Stimulated activated effector memory CD8-positive, alpha-beta T cell treated with anti-CD3 and anti-CD28 coated beads, Interleukin-12 subunit alpha, Interleukin-12 subunit beta, amount 100 ng/mL, for 72 hours (primary cell): Measurements from ENCODE around the gene SHLD1.

ENCODE experiments used
- ATAC-seq: fragments of 150-1000 bp; cut with Tn5 transposase; 2 replicates; pipeline ENCODE4 v1.10.0; 2021
- DNase-seq, 2 donors: peaks; one replicate each; pipeline ENCODE4 v3.0.0; 2021 to 2022; ENCODE audit warnings: low spot score in 2 of 2
- H3K27ac Mint-ChIP-seq: one replicate; pipeline ENCODE4 v1.8.0; 2022; ENCODE audit warnings: mild to moderate bottlenecking, mixed read lengths
- H3K36me3 Mint-ChIP-seq: one replicate; pipeline ENCODE4 v1.8.0; 2022; ENCODE audit warnings: mild to moderate bottlenecking, mixed read lengths
- H3K4me1 Mint-ChIP-seq: one replicate; pipeline ENCODE4 v1.8.0; 2022; ENCODE audit warnings: mixed read lengths
- H3K4me3 Mint-ChIP-seq: one replicate; pipeline ENCODE4 v1.8.0; 2022; ENCODE audit warnings: mild to moderate bottlenecking, mixed read lengths
- H3K9me3 Mint-ChIP-seq: one replicate; pipeline ENCODE4 v1.8.0; 2022; ENCODE audit warnings: mixed read lengths

The SHLD1 gene

DNA sequence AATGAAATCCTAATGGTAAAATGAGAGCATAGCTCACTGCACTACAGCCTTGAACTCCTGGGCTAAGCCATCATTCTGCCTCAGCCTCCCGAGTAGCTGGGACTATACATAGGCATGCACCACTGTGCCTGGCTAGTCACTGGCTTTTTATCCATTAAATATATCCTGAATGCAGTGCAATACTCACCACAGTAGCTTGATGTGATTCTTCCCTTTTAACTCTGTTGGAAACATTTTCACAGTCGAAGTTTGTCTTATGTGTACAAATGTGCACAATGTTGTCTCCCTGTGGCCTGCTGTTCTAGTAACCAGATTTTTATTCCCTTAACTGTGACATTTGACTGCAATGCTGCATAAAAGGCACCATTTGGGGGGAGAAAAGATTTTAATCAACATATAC, 143.4 kb downstream of the SHLD1 start:
- Mint-ChIP-seq H3K9me3 (no peaks in the 10 kb centered on the region), H3K4me3 (no peak overlapping the region), H3K27ac (no peak overlapping the region), H3K4me1 (no peaks in the 10 kb centered on the region), H3K36me3 (no peaks in the 10 kb centered on the region)
- DNase-seq (no peak), ATAC-seq (no peak)

DNA sequence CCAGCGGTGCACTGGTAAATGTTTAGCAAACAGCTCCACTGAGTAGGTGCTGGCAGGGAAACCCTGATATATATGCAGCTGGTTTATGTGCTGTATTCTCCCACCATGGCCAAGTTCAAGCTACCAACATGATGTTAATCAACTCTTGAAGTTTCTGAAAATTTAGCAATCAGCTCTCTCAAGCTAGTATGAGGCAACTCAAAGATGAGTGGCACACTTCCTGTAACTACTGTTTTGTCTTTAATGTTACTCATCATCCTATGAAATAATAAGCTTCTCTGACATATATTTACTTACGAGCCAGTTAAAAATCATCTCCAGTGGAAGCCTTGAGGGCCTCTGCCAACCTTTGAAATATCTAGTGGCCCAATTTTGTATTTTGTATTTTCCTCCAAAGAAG, 145.4 kb downstream of the SHLD1 start:
- no peak for ATAC-seq

DNA sequence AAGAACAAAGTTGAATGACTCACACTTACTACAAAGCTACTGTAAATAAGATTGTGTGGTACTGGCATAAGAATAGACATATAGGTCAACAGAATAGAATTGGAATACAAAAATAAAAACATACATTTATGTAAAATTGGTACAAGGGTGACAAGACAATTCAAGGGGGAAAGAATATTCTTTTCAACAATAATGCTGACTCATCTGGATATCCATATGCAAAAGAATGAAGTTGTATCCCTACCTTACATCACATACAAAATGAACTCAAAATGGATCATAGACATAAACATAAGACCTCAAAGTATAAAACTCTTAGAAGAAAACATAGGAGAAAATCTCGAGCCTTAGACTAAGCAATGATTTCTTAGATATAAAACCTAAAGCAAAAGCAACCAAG, 149.2 kb downstream of the SHLD1 start:
- Mint-ChIP-seq H3K4me1 (no peaks in the 10 kb centered on the region), H3K36me3 (no peaks in the 10 kb centered on the region), H3K9me3 (no peaks in the 10 kb centered on the region), H3K4me3 (no peak overlapping the region), H3K27ac (no peak overlapping the region)
- ATAC-seq = no peak
- no peak for DNase-seq

More for the DNA sequence above, 145.4 kb downstream of the SHLD1 start:
- no peaks in the 10 kb centered on the region for H3K4me1 Mint-ChIP-seq
- no peaks in the 10 kb centered on the region for H3K9me3 Mint-ChIP-seq
- no peak overlapping the region for H3K27ac Mint-ChIP-seq
- no peaks in the 10 kb centered on the region for H3K36me3 Mint-ChIP-seq
- DNase-seq = no peak
- no peak overlapping the region for H3K4me3 Mint-ChIP-seq

DNA sequence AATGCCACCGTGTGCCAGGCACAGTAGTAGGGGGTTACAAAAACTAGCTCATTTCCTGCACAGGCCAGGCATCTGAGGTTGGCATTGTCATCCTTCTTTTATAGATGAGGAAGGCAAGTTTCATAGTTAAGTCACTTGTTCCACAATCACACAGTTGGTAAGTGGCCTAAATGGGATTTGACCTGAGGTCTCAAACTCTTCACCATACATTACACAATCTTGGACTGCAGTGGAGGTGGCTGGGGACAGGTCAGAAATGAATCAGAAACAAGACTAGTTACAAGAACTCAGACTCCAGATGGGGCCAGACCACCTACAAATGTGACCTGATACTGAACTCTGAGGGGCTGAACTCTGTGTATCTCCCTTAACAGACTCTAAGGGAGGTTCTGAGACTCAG, 150.7 kb downstream of the SHLD1 start:
- Mint-ChIP-seq H3K4me1 (no peaks in the 10 kb centered on the region), H3K4me3 (no peak overlapping the region), H3K36me3 (no peaks in the 10 kb centered on the region), H3K9me3 (no peaks in the 10 kb centered on the region), H3K27ac (no peak overlapping the region)
- peak; percentile 39 for ATAC-seq
- DNase-seq = no peak

DNA sequence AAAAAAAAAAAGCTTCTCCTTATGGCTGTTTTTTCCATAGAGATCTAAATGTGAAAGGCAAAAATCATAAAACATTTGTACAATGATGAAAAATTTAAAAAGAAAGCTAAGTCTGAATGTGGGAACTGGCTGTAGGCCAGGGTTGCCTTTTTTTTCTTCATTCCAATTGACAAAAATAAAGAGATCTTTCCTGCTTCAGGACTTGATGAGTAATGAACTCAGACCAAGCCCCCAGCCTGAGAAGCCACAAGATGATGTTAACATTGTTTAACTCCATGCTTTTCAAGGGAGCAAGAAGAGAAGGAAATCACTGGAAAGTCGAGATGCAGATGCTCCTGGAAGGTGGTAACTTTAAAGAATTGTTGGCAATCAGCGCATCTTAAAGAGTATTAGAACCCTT, 158.8 kb downstream of the SHLD1 start:
- DNase-seq (no peak), ATAC-seq (no peak)
- Mint-ChIP-seq H3K9me3 (no peaks in the 10 kb centered on the region), H3K36me3 (no peaks in the 10 kb centered on the region), H3K27ac (no peak overlapping the region), H3K4me1 (peaks cover 15% of the 10 kb centered on the region), H3K4me3 (no peak overlapping the region)

DNA sequence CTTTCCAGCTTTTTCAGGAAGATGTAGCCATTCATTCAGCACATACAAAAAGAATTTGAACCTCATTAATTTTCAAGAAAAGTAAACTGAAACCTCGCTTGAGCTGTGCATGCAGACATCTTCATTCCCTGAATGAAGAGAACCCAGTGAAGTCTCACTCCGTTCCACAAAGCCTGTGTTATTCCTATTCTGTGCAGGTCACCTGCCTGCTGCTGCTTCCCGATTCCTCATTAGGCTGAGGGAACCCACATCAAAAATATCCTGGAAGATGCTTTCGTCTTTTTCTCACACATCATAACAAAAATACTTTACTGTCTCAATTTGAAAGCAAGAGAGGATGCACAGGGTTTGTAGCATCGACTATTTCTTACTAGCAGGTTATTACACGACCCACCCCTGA, 160.0 kb downstream of the SHLD1 start:
- DNase-seq (no peak), ATAC-seq (no peak)
- peaks cover 15% of the 10 kb centered on the region for H3K4me1 Mint-ChIP-seq
- peak overlapping the region; percentile 68 for H3K4me3 Mint-ChIP-seq
- no peaks in the 10 kb centered on the region for H3K9me3 Mint-ChIP-seq
- no peak overlapping the region for H3K27ac Mint-ChIP-seq
- H3K36me3 Mint-ChIP-seq = no peaks in the 10 kb centered on the region

DNA sequence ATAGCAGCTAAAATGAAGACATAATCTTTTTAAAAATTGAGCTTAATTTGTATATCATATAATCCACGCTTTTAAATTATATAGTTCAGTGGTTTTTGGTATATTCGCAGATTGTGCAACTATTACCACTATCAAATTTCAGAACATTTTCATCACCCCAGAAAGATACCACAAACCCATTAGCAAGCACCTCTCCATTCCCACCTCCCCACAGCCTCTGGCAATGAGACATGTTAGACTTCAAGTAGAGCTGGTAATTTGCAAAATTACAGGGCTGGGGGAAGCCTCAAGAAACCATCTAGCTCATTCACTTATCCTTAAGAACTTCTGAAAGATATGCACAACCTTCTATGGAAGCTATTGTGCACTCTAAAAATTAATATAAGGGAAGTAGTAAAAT, 163.0 kb downstream of the SHLD1 start:
- H3K4me3 Mint-ChIP-seq = no peak overlapping the region
- H3K4me1 Mint-ChIP-seq = peaks cover 15% of the 10 kb centered on the region
- H3K27ac Mint-ChIP-seq = no peak overlapping the region
- ATAC-seq = no peak
- H3K9me3 Mint-ChIP-seq = no peaks in the 10 kb centered on the region
- DNase-seq = no peak
- no peaks in the 10 kb centered on the region for H3K36me3 Mint-ChIP-seq
